ENCODE measurements around the gene MAP3K5. TPM values are rescaled to one million over a fixed set of nuclear protein-coding genes. Genes with fewer than 3 reads are reported as not detected.

Gene MAP3K5
- total RNA-seq, 1 experiment from 2014 or later = 0.55 TPM

DNA sequence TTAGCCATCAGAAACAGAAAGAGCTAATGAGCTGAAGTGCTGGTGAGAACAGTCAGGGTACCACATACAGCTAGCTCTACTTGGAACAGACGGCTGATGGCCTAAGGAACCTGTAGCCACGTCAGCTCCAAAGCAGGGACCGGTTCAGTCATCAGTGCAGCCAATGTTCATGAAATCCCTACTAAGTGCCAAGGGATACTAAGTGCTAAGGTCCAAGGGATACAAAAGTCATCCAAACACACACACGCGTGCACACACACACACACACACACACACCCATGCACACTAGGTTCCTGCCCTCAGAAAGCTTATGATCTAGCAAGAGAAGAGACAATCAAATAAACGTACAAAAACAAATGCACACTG lies 53.6 kb downstream of the MAP3K5 start:
- in situ Hi-C loops (cut with HindIII; ENCODE audit: low pct_unique_long_range_greater_than_20kb, low sequenced_read_pairs) = no loop called here
- DNase-seq (ENCODE audit: low read depth, low spot score) = no peak

DNA sequence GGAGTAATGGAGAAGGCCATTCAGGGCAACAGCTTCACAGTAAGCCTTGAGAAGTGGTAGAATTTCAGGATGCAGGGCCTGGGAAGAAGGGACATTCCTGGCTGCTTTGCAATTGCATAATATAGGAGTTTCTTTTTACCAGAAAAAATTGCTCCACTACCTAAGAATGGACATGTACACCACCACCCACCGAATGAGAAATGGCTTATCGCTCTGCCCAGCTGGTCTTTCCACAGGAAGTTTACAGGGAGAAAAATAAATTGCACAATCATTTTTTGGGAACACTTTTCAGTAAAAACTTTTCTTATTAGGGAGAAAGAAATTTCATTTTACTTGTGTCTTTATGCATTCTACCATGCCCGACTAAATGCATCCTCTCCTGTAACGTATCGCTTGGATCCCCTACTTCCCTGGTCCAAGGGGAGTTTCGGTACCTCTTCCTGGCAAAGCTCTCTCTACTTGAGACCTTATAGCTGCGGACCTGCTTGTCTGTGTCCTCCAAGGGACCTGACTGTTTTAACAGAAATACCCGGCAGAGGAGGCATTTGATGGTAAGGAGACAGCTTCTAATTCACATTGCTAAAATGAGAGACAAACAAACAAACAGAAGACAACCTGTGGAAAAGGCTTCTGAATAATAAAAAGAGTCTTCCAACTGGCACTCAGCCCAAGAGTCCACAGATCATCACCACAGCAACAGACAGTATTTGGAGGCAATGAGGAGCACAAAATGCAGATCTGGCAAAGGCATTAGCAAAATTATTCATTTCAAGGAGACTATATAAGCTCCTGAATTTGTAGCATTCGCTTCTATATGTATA lies 54.2 kb downstream of the MAP3K5 start:
- no peak for DNase-seq (ENCODE audit: low read depth, low spot score)
- in situ Hi-C loops (cut with HindIII; ENCODE audit: low pct_unique_long_range_greater_than_20kb, low sequenced_read_pairs) = no loop called here

DNA sequence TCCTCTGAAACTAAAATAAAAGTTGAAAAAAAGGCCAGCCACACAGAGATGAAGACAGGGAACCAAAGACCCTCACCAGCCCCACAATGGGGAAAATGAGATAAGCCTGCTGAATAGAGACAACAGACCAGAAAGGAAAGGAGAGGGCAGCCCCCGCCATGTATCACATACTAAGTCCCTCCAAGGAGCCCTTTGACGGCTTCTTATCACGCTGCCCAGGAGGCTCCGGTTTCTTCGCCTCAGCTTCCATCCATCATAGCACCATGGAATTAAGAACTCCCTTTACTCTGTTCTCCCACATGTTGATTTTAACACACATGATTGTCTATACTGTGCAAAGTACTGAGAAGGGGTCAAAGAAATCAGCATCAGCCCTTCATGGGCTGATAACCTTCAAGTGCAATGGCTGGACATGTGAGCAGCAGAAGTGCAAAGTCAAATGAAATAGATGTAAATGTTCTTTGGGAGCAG lies 54.9 kb downstream of the MAP3K5 start:
- in situ Hi-C loops (cut with HindIII; ENCODE audit: low pct_unique_long_range_greater_than_20kb, low sequenced_read_pairs) = no loop called here
- no peak for DNase-seq (ENCODE audit: low read depth, low spot score)

DNA sequence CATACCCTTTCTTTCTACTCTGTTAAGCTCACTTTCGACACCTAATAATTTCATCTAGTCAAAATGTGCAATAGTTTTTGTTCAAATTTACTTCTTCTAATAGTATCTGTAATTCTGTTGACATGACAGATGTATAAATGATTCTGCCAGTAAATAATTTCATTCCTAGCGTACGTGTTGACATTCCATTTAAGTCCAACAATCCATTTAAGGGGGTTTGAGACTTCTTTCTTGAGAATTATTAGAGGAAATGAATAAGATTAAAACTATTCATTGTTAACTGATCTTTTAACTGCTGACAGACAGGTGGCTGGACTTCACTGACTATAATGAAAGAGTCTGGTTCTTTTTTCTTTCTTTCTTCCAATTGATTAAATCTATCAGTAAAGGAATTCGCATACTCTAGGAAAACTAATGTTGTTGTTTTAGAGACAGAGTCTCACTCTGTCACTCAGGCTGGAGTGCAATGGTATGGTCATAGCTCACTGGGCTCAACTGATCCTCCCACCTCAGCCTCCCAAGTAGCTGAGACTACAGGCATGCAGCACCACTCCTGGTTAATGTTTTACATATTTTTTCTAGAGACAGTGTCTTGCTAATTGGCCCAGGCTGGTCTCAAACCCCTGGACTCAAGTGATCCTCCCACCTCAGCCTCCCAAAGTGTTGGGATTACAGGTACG lies 55.9 kb downstream of the MAP3K5 start:
- in situ Hi-C loops (cut with HindIII; ENCODE audit: low pct_unique_long_range_greater_than_20kb, low sequenced_read_pairs) = no loop called here
- no peak for DNase-seq (ENCODE audit: low read depth, low spot score)

DNA sequence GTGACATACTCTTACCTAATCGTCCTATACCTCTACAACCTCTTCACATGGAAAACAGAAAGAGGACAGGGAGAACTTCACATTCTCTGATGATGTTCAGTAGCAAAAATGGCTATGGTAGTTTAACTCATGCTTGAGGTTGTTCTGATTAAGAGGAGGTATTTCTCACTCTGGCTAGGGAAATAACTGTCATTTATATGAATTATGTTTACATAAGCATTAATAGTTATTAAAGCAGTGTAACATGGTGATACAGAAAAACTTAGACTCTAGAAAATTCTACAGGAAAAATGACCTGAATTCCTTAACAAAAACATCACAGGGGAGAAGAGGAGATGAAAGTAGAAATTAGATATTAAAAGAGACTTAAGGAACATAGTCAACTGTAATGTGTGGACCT lies 57.3 kb downstream of the MAP3K5 start:
- no peak for DNase-seq (ENCODE audit: low read depth, low spot score)
- in situ Hi-C loops (cut with HindIII; ENCODE audit: low pct_unique_long_range_greater_than_20kb, low sequenced_read_pairs) = no loop called here

DNA sequence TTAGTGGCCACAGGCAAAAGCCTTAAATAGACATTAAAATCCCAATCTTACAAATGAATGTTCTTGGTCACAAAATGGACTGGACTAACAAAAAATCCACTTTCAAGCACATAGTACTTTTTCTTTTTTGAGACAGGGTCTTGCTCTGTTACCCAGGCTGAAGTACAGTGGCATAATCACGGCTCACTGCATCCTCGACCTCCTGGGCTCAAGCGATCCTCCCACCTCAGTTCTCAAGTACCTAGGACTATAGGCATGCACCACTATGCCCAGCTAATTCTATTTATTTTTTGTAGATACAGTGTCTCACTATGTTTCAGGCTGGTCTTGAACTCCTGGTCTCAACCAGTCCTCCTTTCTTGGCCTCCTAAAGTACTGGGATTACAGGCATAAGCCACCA lies 59.4 kb downstream of the MAP3K5 start:
- DNase-seq (ENCODE audit: low read depth, low spot score) = no peak

DNA sequence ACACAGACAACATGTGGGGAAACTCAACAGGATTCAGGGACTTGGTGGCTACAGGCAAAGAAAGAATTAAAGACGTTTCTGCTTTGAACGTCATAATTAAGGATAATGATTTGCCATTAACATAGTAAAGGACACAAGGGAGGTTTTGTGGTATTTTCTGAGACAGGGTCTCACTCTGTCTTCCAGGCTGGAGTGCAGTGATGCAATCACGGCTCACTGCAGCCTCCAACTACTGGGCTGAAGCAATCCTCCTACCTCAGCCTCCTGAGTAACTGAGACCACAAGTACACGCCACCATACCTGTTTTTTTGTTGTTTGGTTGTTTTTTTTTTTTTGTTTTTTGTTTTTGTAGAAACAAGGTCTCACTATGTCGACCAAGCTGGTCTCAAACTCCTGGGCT lies 62.4 kb downstream of the MAP3K5 start:
- DNase-seq (ENCODE audit: low read depth, low spot score) = no peak
- in situ Hi-C loops (cut with HindIII; ENCODE audit: low pct_unique_long_range_greater_than_20kb, low sequenced_read_pairs) = no loop called here

More for the DNA sequence above, 59.4 kb downstream of the MAP3K5 start:
- in situ Hi-C loops (cut with HindIII; ENCODE audit: low pct_unique_long_range_greater_than_20kb, low sequenced_read_pairs) = no loop called here

DNA sequence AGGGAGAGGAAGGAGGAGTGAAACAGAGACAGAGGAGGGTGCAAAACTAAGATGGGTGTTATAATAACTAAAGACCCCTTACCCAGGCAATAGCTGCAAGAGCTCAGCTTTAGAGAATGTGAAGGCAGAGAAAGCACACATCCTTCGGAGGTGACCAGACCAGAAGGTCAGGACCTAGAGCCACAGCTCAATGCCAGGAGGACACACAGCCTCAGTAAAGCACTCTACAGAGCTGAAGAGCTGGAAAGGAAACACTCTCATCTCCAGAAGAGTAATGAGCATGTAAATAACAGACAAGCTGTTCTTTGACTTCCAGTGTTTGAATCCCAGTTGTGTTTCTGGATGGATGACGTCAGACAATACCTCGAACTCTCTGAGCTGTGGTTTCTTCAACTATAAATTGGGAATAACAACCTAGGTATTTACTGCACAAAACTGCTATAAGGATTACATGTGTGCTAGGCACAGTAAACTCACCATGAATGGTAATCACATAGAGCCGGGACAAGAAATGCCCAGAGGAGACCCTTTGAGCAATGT lies 63.2 kb downstream of the MAP3K5 start:
- in situ Hi-C loops (cut with HindIII; ENCODE audit: low pct_unique_long_range_greater_than_20kb, low sequenced_read_pairs) = no loop called here
- no peak for DNase-seq (ENCODE audit: low read depth, low spot score)

DNA sequence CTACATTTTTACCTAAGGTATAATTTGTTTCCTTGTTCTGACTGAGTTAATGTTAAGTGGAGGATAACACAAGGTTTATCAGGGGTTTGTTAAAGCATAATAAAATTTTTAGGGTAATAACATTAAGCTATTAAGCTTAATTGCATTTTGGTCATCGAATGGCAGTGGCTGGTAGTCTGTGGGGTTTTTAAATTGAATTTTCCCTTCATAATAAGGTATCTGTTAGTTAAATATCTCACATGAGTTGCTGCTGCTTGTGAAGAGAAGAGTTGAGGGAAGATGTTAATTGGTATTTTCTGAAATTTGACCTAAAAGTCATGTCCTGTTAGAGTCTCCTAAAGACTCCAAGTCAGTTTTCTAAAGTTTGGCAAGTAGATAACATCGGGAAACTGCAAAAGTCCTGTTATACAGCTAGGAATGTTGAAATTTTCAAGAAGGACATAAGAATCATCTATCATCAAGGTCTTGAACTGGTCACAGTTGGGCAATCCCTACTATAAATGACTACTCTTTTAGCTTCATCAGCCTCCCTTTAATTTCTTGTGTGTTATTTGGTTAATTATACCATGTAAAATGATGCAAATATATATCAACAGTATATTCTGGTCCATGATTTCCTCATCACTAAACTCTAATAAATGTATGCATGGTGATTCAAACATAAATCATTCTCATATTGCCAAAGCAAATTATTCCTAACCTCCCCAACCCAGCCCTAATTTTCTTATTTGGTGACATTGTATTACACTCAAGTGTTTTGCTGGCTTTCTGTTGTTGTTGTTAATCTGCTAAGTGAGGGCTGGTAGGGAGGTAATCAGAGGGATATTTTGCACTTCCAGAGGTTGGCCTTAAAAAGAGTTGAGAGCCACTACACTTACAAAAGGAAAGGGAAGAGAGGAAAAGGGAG lies 64.0 kb downstream of the MAP3K5 start:
- in situ Hi-C loops (cut with HindIII; ENCODE audit: low pct_unique_long_range_greater_than_20kb, low sequenced_read_pairs) = no loop called here
- DNase-seq (ENCODE audit: low read depth, low spot score) = no peak

DNA sequence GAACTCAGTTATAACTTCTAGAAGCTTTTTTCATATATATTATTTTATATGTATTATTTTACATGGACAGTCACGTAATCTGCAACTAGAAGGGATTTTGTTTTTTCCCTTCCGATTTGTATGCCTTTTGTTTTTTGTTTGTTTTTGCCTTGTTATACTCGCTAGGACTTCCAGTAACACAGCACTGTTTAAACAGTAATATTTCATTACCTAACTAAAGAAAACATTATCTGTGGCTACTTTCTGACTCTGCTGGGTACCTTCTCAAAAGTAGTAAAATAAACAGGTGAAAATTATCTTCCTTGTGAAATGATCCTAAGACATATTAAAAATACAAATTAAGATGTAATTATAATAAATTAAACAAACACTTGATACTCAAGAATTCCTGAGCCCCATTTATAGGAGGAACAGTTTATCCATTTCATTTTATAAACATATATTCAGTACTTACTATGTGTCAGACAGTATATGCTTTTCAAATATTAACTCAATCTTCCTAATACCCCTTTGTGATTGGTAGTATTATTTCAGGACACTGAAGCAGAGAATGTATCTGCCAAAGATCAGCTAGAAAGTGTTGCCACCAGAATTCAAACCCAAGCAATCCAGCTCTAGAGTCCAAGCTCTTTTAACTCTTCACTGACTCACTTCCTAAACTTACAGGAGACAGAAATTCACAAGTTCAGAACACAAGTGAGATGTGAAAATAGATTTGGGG lies 65.3 kb downstream of the MAP3K5 start:
- in situ Hi-C loops (cut with HindIII; ENCODE audit: low pct_unique_long_range_greater_than_20kb, low sequenced_read_pairs) = no loop called here
- DNase-seq (ENCODE audit: low read depth, low spot score) = no peak

DNA sequence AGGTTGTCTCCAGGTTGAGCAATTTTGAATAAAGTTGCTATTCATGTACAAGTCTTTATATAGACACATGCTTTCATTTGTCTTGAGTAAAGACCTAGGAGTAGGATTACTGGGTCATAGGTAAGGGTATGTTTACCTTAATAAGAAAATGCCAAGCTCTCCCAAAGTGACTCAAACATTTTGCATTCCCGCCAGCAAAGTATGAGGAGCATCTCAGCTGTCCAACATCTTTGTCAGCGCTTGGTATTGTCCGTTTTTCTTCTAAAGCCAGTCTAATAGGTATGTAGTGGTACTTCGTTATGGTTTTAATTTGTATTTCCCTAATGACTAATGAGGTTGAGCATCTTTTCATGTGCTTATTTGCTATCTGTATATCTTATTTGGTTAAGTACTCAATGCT lies 67.2 kb downstream of the MAP3K5 start:
- in situ Hi-C loops (cut with HindIII; ENCODE audit: low pct_unique_long_range_greater_than_20kb, low sequenced_read_pairs) = no loop called here
- no peak for DNase-seq (ENCODE audit: low read depth, low spot score)

DNA sequence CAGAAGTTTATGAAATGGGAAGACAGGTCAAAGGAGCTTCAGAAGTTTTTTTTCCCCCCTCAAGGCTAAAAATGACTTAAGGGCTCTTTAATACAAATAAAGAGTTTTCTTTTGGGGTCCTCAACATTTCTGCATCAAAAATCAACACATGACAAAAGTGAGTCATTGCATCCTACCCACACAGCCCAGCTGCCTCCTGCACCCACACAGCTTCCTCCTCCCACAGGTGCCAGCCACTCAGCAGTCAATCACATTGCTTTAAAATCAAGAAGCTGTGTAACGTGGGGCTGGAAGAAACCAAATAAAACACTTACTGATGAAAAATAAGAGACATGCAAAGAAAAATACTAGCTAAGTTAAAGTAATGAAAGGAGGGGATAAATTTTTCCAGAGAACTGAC lies 68.5 kb downstream of the MAP3K5 start:
- DNase-seq (ENCODE audit: low read depth, low spot score) = no peak
- in situ Hi-C loops (cut with HindIII; ENCODE audit: low pct_unique_long_range_greater_than_20kb, low sequenced_read_pairs) = no loop called here

DNA sequence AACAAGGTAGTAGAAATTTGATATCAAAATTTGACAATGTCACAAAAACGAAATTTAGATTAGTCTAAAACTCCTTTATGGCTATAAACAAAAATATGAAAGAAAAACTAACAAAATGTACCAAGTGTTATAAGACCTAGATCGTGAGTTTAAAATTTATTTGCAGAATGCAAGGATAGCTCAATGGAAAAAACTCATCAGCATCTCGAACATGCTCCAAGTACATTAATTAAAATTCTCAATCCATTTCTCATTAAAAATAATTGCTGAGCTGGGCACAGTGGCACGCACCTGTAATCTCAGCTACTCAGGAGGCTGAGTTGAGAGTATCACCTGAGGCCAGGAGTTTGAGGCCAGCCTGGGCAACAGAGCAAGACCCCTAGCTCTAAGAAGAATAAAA lies 70.8 kb downstream of the MAP3K5 start:
- DNase-seq (ENCODE audit: low read depth, low spot score) = no peak
- in situ Hi-C loops (cut with HindIII; ENCODE audit: low pct_unique_long_range_greater_than_20kb, low sequenced_read_pairs) = no loop called here

DNA sequence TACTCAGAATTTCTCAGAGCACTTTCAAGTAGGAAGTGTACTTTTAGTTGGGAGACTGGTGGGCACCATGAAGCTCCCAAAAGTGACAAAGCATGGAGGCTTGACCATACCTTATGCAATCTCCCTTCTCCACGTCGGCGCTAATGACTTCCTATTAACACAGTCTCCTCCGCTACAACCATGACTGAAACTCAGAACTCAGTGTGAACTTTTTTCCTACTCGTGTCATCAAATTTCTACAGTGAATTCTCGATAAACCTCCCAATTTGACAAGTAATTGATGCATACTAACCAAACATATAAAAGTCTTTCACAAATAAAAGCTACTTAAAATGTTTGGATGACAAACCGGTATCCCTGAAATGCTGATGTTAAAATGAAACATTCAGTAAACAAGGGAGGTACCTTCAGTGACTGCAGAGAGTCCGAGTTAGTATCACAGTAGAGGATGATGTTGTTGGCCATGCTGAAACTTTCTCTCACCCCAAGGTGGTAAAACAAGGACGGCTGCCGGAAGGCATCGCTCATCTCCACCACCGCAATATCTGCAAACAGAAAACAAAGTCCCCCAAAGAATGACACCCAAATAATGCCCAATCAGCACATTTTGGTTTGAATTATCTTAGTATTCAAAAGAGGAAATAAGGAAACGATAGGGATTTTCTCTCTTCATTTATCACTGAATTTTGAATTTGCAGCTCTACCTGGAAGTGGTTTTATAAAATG lies 72.1 kb downstream of the MAP3K5 start:
- in situ Hi-C loops (cut with HindIII; ENCODE audit: low pct_unique_long_range_greater_than_20kb, low sequenced_read_pairs) = no loop called here
- no peak for DNase-seq (ENCODE audit: low read depth, low spot score)

DNA sequence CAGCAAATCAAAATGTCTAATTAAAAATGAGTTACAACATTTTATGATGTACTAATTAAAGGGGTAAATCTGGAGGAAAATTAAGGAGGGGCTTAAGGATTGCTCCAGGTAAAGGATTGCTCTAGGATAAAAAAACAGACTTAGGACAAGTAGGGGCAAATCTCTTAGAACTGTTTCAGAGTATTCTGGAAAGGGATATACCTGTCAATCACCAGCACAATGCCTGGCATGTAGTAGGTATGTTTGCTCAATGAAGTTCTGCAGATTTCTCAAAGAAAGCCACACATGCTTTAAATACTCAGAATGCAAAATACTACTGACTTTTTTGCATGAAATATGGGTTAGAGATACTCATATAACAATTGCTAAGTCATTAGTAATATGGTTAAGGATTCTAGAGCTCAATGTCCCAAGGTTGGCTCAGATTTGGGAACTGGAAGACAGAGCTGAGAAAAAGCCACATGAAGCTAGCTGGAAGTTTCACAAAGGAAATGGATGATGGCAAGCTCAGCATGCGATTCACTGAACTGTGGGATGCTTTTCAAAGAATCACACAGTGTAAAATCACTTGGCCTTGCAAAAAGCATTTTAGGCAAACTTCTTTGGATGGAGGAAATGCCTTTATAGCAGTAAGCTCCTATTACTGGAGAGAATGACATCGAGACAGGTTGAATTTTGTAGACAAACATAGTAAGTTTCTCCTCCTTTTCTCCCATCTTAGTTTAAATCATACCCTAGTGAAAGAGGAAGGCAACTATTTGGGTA lies 72.8 kb downstream of the MAP3K5 start:
- in situ Hi-C loops (cut with HindIII; ENCODE audit: low pct_unique_long_range_greater_than_20kb, low sequenced_read_pairs) = no loop called here
- no peak for DNase-seq (ENCODE audit: low read depth, low spot score)

DNA sequence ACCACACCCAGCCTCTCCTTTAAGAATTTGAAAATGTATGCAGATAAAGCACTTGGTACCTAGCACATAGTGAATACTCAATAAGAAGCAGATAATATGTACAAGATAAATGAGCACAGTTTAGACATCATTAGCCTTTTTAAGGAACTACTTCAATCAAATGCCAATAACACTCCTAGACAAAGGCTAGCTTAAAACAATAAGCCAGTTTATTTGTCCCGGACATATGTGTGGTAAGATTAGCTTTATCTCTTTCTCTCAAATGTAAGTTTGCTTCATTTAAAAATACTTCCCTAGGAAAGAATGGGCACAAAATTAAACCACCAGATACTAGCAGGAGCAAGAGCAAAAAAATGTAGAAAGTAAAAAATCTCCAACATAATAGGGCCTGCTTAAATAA lies 73.8 kb downstream of the MAP3K5 start:
- DNase-seq (ENCODE audit: low read depth, low spot score) = no peak
- in situ Hi-C loops (cut with HindIII; ENCODE audit: low pct_unique_long_range_greater_than_20kb, low sequenced_read_pairs) = no loop called here
